Measurements from ENCODE around the gene ADAMTS10.
A peak's percentile ranks its signal among the peaks of the same experiment; 100 is the strongest.

ADAMTS10 gene

DNA sequence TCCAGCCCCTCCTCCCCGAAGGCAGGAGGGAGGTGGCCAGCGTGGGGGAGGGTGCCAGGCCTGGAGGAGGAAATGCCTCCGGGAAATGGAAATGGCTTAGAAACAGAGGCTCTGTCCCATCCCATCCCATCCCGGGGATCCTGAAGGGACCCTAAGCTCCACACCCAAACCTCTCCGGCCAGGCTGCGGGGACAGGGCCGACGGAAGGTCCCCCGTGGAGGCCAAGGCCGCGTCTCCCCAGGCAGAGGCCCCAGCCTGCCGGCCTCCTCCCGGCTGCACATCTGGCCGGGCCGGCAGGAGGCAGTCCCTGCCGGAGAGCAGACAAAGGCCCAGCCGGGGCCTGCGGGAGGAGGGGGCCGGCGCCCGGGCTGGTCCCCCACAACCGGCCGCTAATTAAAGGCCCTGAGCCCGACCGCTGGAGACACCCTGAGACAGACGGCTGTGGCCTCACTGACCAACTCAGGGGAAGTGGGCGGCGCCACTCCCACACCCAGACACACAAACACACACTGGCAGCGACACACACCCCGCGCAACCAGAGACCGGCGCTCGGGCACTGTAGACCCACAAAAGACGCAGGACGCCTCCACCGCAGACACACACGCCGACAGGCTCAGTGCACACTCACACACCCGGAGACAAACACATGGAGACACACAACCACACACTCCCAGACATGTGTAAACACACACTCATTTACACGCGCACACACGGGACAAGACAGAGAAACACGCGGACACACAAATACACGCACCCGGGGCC is 1.1 kb downstream of the ADAMTS10 start:
- H3K27ac ChIP-seq (ENCODE audit: low read depth, low read length), result peak overlapping the region; percentile 74
- peak overlapping the region; percentile 43 for H3K18ac ChIP-seq (ENCODE audit: low read length)
- H3K4me2 ChIP-seq (ENCODE audit: low read length), result peak overlapping the region; percentile 94
- peaks cover 9 to 10% of the 10 kb centered on the region in 2 experiments for H3K4me1 ChIP-seq (ENCODE audit: control insufficient read depth in 1 of 2, insufficient read depth in 2 of 2, low read length in 2 of 2)
- peak overlapping the region; percentile 29 for H2BK12ac ChIP-seq (ENCODE audit: low read length)
- no peak for DNase-seq
- H3K4me3 ChIP-seq (ENCODE audit: low read depth, low read length), result peak overlapping the region; percentile 94
- H3K9me3 ChIP-seq (ENCODE audit: insufficient read depth, low read depth, low read length), result peaks cover 8% of the 10 kb centered on the region
- peaks cover 14% of the 10 kb centered on the region for H3K79me1 ChIP-seq (ENCODE audit: low read length)
- no peak overlapping the region for H3K23ac ChIP-seq (ENCODE audit: low read length)
- no CpG with 5 or more reads among the region's 47 CpGs for WGBS (ENCODE audit: extremely low coverage, insufficient coverage, insufficient read length)
- peak overlapping the region; percentile 60 for H2BK120ac ChIP-seq (ENCODE audit: insufficient read depth, low read length, poor library complexity)
- peak overlapping the region; percentile 82 for H4K91ac ChIP-seq (ENCODE audit: low read depth, low read length)
- H4K8ac ChIP-seq (ENCODE audit: low read depth, low read length), result peak overlapping the region; percentile 84
- H2BK5ac ChIP-seq (ENCODE audit: low read depth, low read length, poor library complexity), result peak overlapping the region; percentile 42
- peaks cover 10% of the 10 kb centered on the region for H3K79me2 ChIP-seq (ENCODE audit: control insufficient read depth, insufficient read depth, low read length, poor library complexity)
- H3K4ac ChIP-seq (ENCODE audit: low read depth, low read length), result peak overlapping the region; percentile 53
- peak overlapping the region; percentile 70 for H2AFZ ChIP-seq (ENCODE audit: insufficient read depth, low read length, poor library complexity)
- peak overlapping the region; percentile 75 for H4K12ac ChIP-seq (ENCODE audit: low read depth, low read length)
- H3K36me3 ChIP-seq (ENCODE audit: control insufficient read depth in 1 of 2, insufficient read depth in 2 of 2, low read length in 2 of 2), result peaks cover 4 to 6% of the 10 kb centered on the region in 2 experiments
- H3K9ac ChIP-seq (ENCODE audit: low read length), result peak overlapping the region; percentile 69
- no peaks in the 10 kb centered on the region for H3K27me3 ChIP-seq (ENCODE audit: insufficient read depth, low read length)
- H3K14ac ChIP-seq (ENCODE audit: low read length), result peak overlapping the region; percentile 95
- H2AK5ac ChIP-seq (ENCODE audit: low read length), result peak overlapping the region; percentile 38

DNA sequence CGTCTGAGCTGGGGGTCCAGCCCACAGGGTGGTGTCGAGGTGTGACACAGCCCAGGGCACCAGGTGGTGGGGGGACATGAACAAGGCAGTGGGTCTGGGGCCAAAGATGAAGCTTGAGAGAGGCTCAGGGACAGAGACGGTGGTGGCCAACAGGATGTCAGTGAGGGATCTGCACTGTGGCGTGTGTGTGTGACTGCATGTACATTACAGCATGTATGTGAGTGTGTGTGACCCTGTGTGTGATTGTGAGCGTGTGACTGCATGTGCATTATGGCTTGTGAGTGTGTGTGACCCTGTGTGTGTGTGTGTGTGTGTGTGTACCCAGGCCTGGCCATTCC is 1.6 kb downstream of the ADAMTS10 start:
- no peak overlapping the region for H3K14ac ChIP-seq (ENCODE audit: low read length)
- H3K36me3 ChIP-seq (ENCODE audit: control insufficient read depth in 1 of 2, insufficient read depth in 2 of 2, low read length in 2 of 2), result peaks cover 4 to 6% of the 10 kb centered on the region in 2 experiments
- no peak for DNase-seq
- H3K9me3 ChIP-seq (ENCODE audit: insufficient read depth, low read depth, low read length), result peaks cover 8% of the 10 kb centered on the region
- H2AK5ac ChIP-seq (ENCODE audit: low read length), result no peak overlapping the region
- no peak overlapping the region for H4K12ac ChIP-seq (ENCODE audit: low read depth, low read length)
- peaks cover 14% of the 10 kb centered on the region for H3K79me1 ChIP-seq (ENCODE audit: low read length)
- H3K27ac ChIP-seq (ENCODE audit: low read depth, low read length), result no peak overlapping the region
- WGBS (ENCODE audit: extremely low coverage, insufficient coverage, insufficient read length), result no CpG with 5 or more reads among the region's 5 CpGs
- H3K9ac ChIP-seq (ENCODE audit: low read length), result no peak overlapping the region
- peaks cover 10% of the 10 kb centered on the region for H3K79me2 ChIP-seq (ENCODE audit: control insufficient read depth, insufficient read depth, low read length, poor library complexity)
- peaks cover 9 to 10% of the 10 kb centered on the region in 2 experiments for H3K4me1 ChIP-seq (ENCODE audit: control insufficient read depth in 1 of 2, insufficient read depth in 2 of 2, low read length in 2 of 2)
- H3K18ac ChIP-seq (ENCODE audit: low read length), result no peak overlapping the region
- no peak overlapping the region for H4K8ac ChIP-seq (ENCODE audit: low read depth, low read length)
- no peak overlapping the region for H2BK5ac ChIP-seq (ENCODE audit: low read depth, low read length, poor library complexity)
- no peak overlapping the region for H3K23ac ChIP-seq (ENCODE audit: low read length)
- H3K27me3 ChIP-seq (ENCODE audit: insufficient read depth, low read length), result no peaks in the 10 kb centered on the region
- peak overlapping the region; percentile 94 for H3K4me2 ChIP-seq (ENCODE audit: low read length)
- H3K4ac ChIP-seq (ENCODE audit: low read depth, low read length), result no peak overlapping the region
- peak overlapping the region; percentile 94 for H3K4me3 ChIP-seq (ENCODE audit: low read depth, low read length)
- H2BK120ac ChIP-seq (ENCODE audit: insufficient read depth, low read length, poor library complexity), result no peak overlapping the region
- H2AFZ ChIP-seq (ENCODE audit: insufficient read depth, low read length, poor library complexity), result no peak overlapping the region
- peak overlapping the region; percentile 0 for H4K91ac ChIP-seq (ENCODE audit: low read depth, low read length)
- H2BK12ac ChIP-seq (ENCODE audit: low read length), result no peak overlapping the region

GRCh38 chr19:8607386-8607785 is 3.1 kb downstream of the ADAMTS10 start:
- H3K14ac ChIP-seq (ENCODE audit: low read length), result no peak overlapping the region
- no peak overlapping the region for H3K4me3 ChIP-seq (ENCODE audit: low read depth, low read length)
- no CpG with 5 or more reads among the region's 4 CpGs for WGBS (ENCODE audit: extremely low coverage, insufficient coverage, insufficient read length)

DNA sequence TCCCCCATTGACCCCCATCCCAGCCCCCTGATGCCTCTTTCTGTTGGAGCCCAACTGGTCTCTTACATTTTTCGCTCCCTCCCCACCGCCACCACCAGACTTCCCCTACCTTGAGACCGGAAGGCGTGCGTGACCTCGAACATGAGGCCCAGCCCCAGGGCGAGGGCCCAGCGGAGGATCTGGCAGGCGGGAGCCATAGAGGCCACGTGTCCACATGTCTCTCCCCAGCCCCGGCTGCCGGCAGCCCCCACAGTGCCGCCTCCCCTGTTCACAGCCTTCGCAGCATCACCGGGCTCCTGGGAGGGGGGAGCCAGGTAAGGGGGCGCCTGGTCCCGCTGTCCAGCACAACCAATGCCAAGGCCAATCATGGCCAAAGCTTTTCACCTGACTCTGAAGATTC is 5.0 kb downstream of the ADAMTS10 start:
- H2BK120ac ChIP-seq (ENCODE audit: insufficient read depth, low read length, poor library complexity), result no peak overlapping the region
- no peak overlapping the region for H3K14ac ChIP-seq (ENCODE audit: low read length)
- no peak overlapping the region for H3K27ac ChIP-seq (ENCODE audit: low read depth, low read length)
- H3K4ac ChIP-seq (ENCODE audit: low read depth, low read length), result no peak overlapping the region
- H2BK12ac ChIP-seq (ENCODE audit: low read length), result no peak overlapping the region
- no peak overlapping the region for H3K9ac ChIP-seq (ENCODE audit: low read length)
- H3K79me1 ChIP-seq (ENCODE audit: low read length), result peaks cover 14% of the 10 kb centered on the region
- H3K4me2 ChIP-seq (ENCODE audit: low read length), result no peak overlapping the region
- H3K79me2 ChIP-seq (ENCODE audit: control insufficient read depth, insufficient read depth, low read length, poor library complexity), result peaks cover 10% of the 10 kb centered on the region
- no peak overlapping the region for H4K91ac ChIP-seq (ENCODE audit: low read depth, low read length)
- peaks cover 9 to 10% of the 10 kb centered on the region in 2 experiments for H3K4me1 ChIP-seq (ENCODE audit: control insufficient read depth in 1 of 2, insufficient read depth in 2 of 2, low read length in 2 of 2)
- H3K36me3 ChIP-seq (ENCODE audit: control insufficient read depth in 1 of 2, insufficient read depth in 2 of 2, low read length in 2 of 2), result peaks cover 8% of the 10 kb centered on the region in 2 experiments
- no peak overlapping the region for H3K4me3 ChIP-seq (ENCODE audit: low read depth, low read length)
- H2BK5ac ChIP-seq (ENCODE audit: low read depth, low read length, poor library complexity), result no peak overlapping the region
- H2AFZ ChIP-seq (ENCODE audit: insufficient read depth, low read length, poor library complexity), result no peak overlapping the region
- no peak overlapping the region for H2AK5ac ChIP-seq (ENCODE audit: low read length)
- peaks cover 8% of the 10 kb centered on the region for H3K9me3 ChIP-seq (ENCODE audit: insufficient read depth, low read depth, low read length)
- no peak overlapping the region for H3K18ac ChIP-seq (ENCODE audit: low read length)
- no CpG with 5 or more reads among the region's 17 CpGs for WGBS (ENCODE audit: extremely low coverage, insufficient coverage, insufficient read length)
- no peaks in the 10 kb centered on the region for H3K27me3 ChIP-seq (ENCODE audit: insufficient read depth, low read length)
- no peak overlapping the region for H4K12ac ChIP-seq (ENCODE audit: low read depth, low read length)
- H4K8ac ChIP-seq (ENCODE audit: low read depth, low read length), result no peak overlapping the region
- H3K23ac ChIP-seq (ENCODE audit: low read length), result no peak overlapping the region
- no peak for DNase-seq

More at GRCh38 chr19:8607386-8607785, 3.1 kb downstream of the ADAMTS10 start:
- H3K23ac ChIP-seq (ENCODE audit: low read length), result no peak overlapping the region
- H3K4me2 ChIP-seq (ENCODE audit: low read length), result no peak overlapping the region
- peaks cover 14% of the 10 kb centered on the region for H3K79me1 ChIP-seq (ENCODE audit: low read length)
- no peak overlapping the region for H2BK12ac ChIP-seq (ENCODE audit: low read length)
- H2AFZ ChIP-seq (ENCODE audit: insufficient read depth, low read length, poor library complexity), result no peak overlapping the region
- no peak overlapping the region for H3K18ac ChIP-seq (ENCODE audit: low read length)
- no peak overlapping the region for H3K4ac ChIP-seq (ENCODE audit: low read depth, low read length)
- H3K4me1 ChIP-seq (ENCODE audit: control insufficient read depth in 1 of 2, insufficient read depth in 2 of 2, low read length in 2 of 2), result peaks cover 9 to 10% of the 10 kb centered on the region in 2 experiments
- no peak overlapping the region for H3K27ac ChIP-seq (ENCODE audit: low read depth, low read length)
- peaks cover 8% of the 10 kb centered on the region for H3K9me3 ChIP-seq (ENCODE audit: insufficient read depth, low read depth, low read length)
- H2AK5ac ChIP-seq (ENCODE audit: low read length), result no peak overlapping the region
- no peak overlapping the region for H4K8ac ChIP-seq (ENCODE audit: low read depth, low read length)
- peaks cover 4 to 8% of the 10 kb centered on the region in 2 experiments for H3K36me3 ChIP-seq (ENCODE audit: control insufficient read depth in 1 of 2, insufficient read depth in 2 of 2, low read length in 2 of 2)
- DNase-seq, result no peak
- no peak overlapping the region for H2BK5ac ChIP-seq (ENCODE audit: low read depth, low read length, poor library complexity)
- no peak overlapping the region for H4K12ac ChIP-seq (ENCODE audit: low read depth, low read length)
- peaks cover 10% of the 10 kb centered on the region for H3K79me2 ChIP-seq (ENCODE audit: control insufficient read depth, insufficient read depth, low read length, poor library complexity)
- H2BK120ac ChIP-seq (ENCODE audit: insufficient read depth, low read length, poor library complexity), result no peak overlapping the region
- no peak overlapping the region for H4K91ac ChIP-seq (ENCODE audit: low read depth, low read length)
- H3K27me3 ChIP-seq (ENCODE audit: insufficient read depth, low read length), result no peaks in the 10 kb centered on the region
- no peak overlapping the region for H3K9ac ChIP-seq (ENCODE audit: low read length)

Data from trophoblast cell (in vitro differentiated cells and primary cell).